CD4-positive, alpha-beta T cell treated with Interferon gamma for 1 hour (primary cell): ENCODE measurements around the gene SRSF11.
A peak's percentile ranks its signal among the peaks of the same experiment; 100 is the strongest.
"Not testable (repeated sequence)": the region's sequence is repeated elsewhere in the genome, so short reads cannot be mapped to it uniquely, and the experiment has no call there.

Experiments
- DNase-seq: peaks from one replicate; pipeline ENCODE4 v3.0.0-alpha.2; 2020

The SRSF11 gene, protein sequence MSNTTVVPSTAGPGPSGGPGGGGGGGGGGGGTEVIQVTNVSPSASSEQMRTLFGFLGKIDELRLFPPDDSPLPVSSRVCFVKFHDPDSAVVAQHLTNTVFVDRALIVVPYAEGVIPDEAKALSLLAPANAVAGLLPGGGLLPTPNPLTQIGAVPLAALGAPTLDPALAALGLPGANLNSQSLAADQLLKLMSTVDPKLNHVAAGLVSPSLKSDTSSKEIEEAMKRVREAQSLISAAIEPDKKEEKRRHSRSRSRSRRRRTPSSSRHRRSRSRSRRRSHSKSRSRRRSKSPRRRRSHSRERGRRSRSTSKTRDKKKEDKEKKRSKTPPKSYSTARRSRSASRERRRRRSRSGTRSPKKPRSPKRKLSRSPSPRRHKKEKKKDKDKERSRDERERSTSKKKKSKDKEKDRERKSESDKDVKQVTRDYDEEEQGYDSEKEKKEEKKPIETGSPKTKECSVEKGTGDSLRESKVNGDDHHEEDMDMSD

GRCh38 chr1:70221238-70222121, at the start of gene SRSF11:
Gene SRSF11, plus strand, starts transcription at chr1:70221380. Its CDS starts 257 bp downstream, at chr1:70221637.
- peak; percentile 94 for DNase-seq

DNA sequence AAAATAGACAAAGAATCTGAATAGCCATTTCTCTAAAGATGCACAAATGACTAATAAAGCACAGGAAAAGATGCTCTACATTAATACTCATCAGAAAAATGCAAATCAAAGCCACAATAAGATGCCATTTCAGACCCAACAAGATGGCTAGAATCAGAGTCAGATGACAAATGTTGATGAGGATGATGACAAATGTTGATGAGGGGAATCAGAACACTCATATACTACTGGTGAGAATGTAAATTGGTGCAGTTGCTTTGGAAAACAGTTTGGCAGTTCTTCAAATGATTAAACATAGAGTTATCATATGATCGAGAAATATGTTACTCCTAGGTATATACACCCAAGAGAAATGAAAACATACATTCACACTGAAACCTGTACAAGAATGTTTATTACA, 49.7 kb upstream of the SRSF11 start:
- no peak for DNase-seq

DNA sequence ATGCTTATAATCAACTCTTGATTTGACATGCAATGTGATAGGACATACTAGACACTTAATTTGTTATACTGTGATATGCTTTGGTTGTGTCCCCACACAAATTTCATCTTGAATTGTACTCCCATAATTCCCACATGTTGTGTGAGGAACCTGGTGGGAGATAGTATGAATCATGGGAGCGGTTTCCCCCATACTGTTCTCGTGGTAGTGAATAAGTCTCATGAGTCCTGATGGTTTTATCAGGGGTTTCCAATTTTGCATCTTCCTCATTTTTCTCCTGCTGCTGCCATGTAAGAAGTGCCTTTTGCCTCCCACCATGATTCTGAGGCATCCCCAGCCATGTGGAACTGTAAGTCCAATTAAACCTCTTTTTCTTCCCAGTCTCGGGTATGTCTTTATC, 36.0 kb upstream of the SRSF11 start:
- DNase-seq, result not testable (repeated sequence)

- no peak for DNase-seq
Measured at GRCh38 chr1:70188522-70188921, 32.7 kb upstream of the SRSF11 start.

DNA sequence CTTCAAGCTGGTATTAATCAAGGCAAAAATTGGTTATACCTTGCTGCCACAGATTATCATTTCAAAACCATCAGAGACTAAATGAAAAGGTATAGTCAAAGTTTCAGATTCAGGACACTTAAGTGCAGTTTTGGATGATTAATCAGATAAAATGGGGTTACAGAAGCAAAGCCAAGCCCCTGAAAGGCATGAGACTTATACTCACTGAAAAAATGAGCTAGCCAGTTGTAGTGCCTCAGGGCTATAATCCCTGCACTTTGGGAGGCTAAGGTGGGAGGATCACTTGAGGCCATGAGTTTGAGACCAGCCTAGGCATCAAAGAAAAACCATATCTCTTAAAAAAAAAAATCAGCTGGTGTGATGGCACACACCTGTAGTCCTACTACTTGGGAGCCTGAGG, 31.0 kb upstream of the SRSF11 start:
- no peak for DNase-seq

DNA sequence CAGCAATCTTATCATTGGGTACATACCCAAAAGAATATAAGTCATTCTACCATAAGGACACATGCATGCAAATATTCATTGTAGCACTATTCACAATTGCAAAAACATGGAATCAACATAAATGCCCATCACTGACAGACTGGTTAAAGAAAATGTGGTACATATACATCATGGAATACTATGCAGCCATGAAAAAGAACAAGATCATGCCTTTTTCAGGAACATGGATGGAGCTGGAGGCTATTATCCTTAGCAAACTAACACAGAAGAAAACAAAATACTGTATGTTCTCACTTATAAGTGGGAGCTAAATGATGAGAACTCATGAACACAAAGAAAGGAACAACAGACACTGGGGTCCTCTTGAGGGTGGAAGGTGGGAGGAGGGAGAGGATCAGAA, 28.7 kb upstream of the SRSF11 start:
- DNase-seq, result not testable (repeated sequence)

GRCh38 chr1:70194601-70195000, 26.6 kb upstream of the SRSF11 start:
- no peak for DNase-seq

GRCh38 chr1:70195342-70195741, 25.8 kb upstream of the SRSF11 start:
- DNase-seq, result no peak

DNA sequence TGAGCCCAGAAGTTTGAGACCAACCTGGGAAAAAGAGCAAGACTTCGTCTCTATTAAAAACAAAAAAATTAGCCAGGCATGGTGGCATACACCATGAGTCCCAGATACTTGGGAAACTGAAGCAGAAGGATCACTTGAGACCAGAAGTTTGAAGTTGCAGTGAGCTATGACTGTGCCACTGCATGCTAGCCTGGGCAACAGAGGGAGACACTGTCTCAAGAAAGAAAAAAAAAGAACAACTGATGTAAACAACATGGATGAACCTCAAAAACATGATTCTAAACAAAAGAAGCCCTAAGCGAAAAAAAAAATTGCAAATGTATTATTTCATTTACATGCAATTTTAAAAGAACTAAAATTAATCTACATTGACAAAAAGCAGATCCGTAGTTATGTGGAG, 24.8 kb upstream of the SRSF11 start:
- DNase-seq, result no peak

DNA sequence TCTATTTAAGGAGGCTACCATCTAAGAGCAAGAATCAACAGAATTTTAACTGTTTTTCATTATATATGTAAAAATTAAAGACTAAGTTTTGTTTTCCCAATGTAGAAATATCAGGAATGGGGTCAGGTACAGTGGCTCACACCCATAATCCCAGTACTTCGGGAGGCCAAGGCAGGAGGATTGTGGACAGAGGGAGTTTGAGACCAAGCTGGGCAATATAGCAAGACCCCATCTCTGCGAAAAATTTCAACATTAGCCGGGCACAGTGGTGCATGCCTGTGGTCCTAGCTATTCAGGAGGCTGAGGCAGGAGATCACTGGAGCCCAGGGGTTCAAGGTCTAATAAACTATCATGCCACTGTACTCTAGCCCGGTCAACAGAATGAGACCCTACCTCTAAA, 21.1 kb upstream of the SRSF11 start:
- DNase-seq, result no peak

DNA sequence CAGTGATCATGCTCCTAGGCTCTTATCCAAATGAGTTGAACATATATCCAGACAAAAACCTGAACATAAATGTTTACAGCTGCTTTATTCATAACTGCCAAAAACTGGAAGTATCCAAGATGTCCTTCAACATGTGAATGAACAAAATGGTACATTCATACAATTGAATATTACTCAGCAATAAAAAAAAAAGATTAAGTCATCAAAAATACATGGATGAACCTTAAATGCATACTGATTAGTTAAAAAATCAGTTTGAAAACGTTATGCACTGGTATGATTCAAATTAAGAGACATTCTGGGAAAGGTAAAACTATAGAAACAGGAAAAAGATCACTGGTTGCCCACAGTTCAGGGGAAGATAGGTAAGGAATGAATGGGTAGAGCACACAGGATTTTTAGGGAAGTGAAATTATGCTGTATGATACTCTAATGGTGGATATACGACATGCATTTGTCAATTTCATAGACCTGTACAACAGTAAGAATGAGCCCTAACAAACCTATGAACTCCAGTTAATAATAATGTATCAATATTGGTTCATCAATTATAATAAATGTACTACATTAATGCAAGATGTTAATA, 18.9 kb upstream of the SRSF11 start:
- DNase-seq, result no peak

GRCh38 chr1:70204139-70204538, 17.0 kb upstream of the SRSF11 start:
- no peak for DNase-seq

GRCh38 chr1:70204600-70204999, 16.6 kb upstream of the SRSF11 start:
- DNase-seq, result no peak

GRCh38 chr1:70205071-70205433, 16.1 kb upstream of the SRSF11 start:
- DNase-seq, result no peak

GRCh38 chr1:70205434-70206118, 15.6 kb upstream of the SRSF11 start, which contains the start of gene LRRC40:
Gene LRRC40, minus strand, starts transcription at chr1:70205579. Its CDS starts 39 bp downstream, at chr1:70205540.
- DNase-seq, result peak; percentile 94

GRCh38 chr1:70206833-70207232, 14.3 kb upstream of the SRSF11 start:
- DNase-seq, result not testable (repeated sequence)

- no peak for DNase-seq
Measured at GRCh38 chr1:70207492-70207891, 13.7 kb upstream of the SRSF11 start.

GRCh38 chr1:70208292-70208691, 12.9 kb upstream of the SRSF11 start:
- DNase-seq, result no peak

DNA sequence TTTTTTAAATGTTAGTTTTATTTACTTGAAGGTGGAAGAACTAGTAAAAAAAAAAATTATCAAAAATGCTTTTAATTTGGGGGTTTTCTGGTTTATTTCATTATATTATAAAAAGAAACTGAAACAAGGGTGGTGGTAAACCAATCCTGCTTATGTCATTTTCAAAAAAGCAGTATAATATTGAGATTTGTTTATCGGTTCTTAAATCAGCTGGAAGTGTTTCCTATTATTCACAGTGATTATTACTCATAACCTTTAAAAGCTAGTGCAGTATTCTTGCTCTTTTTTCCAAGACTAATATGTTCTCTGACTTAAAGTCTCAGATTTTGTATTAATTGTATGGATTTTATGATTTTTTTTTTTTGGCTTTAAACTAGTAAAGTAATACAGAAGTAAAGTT, 10.4 kb upstream of the SRSF11 start:
- no peak for DNase-seq

- no peak for DNase-seq
Measured at GRCh38 chr1:70211541-70211940, 9.6 kb upstream of the SRSF11 start.

GRCh38 chr1:70220015-70220414, 1.2 kb upstream of the SRSF11 start:
- DNase-seq, result no peak

- no peak for DNase-seq
Measured at GRCh38 chr1:70220517-70221237, 503 bp upstream of the SRSF11 start.
